Measurements from ENCODE around the gene CELF5.

DNA sequence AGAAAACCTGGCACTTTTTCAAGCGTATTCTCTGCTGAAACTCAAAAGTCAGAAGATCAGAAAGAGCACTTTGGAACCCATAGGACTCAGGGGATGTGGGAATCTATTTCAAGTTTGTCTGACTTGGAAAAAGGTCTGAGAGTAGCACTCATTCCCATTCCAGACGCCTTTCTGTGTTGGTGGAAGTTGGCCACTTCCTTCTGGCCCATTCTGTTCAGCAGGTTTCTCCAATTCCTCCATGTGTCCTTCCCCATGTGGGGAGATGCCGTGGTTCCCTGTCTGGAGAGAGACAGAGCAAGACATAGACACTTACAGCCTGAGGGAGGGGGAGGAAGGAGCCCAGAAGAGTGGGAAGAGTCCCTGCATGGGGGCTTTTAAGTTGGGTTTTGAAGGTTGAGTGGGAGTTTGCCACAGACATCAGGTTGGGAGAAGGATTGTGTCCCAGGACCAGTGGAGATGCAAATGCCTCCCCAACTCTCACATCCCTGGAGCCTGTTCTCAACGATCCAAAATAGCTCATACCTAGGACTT, 48.0 kb downstream of the CELF5 start:
- no peak for TF ChIP-seq POLR2AphosphoS5 (IDR thresholded peaks at IDR 0.05; ENCODE audit: low read depth)
- TF ChIP-seq, protein P1, sequence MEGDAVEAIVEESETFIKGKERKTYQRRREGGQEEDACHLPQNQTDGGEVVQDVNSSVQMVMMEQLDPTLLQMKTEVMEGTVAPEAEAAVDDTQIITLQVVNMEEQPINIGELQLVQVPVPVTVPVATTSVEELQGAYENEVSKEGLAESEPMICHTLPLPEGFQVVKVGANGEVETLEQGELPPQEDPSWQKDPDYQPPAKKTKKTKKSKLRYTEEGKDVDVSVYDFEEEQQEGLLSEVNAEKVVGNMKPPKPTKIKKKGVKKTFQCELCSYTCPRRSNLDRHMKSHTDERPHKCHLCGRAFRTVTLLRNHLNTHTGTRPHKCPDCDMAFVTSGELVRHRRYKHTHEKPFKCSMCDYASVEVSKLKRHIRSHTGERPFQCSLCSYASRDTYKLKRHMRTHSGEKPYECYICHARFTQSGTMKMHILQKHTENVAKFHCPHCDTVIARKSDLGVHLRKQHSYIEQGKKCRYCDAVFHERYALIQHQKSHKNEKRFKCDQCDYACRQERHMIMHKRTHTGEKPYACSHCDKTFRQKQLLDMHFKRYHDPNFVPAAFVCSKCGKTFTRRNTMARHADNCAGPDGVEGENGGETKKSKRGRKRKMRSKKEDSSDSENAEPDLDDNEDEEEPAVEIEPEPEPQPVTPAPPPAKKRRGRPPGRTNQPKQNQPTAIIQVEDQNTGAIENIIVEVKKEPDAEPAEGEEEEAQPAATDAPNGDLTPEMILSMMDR (conservative IDR thresholded peaks at IDR 0.05; ENCODE audit: low read depth in 2 of 2), result no peak
- TF ChIP-seq EZH2 (IDR thresholded peaks at IDR 0.05; ENCODE audit: low read depth, unreplicated experiment), result no peak
- TF ChIP-seq EZH2phosphoT487 (IDR thresholded peaks at IDR 0.05; ENCODE audit: unreplicated experiment), result no peak
- TF ChIP-seq JUNB (IDR thresholded peaks at IDR 0.05; ENCODE audit: unreplicated experiment), result no peak
- no peak for TF ChIP-seq REST (IDR thresholded peaks at IDR 0.05; ENCODE audit: unreplicated experiment)

Data from GM23338 (cell line).